Pulmonary artery endothelial cell (primary cell): ENCODE data around the gene B4GALNT4. TPM values are rescaled to one million over a fixed set of nuclear protein-coding genes. Genes with fewer than 3 reads are reported as not detected.
"Not testable (repeated sequence)": the region's sequence is repeated elsewhere in the genome, so short reads cannot be mapped to it uniquely, and the experiment has no call there.

Experiments
- DNase-seq: peaks from one replicate; pipeline ENCODE4 v3.0.0-alpha.2; 2011; ENCODE audit warnings: low read depth, low spot score
- total RNA-seq: library from RNA; depleted of rRNA; stranded (reverse); fragments of >200 nt; gene quantifications from 2 replicates; pipeline ENCODE4 v1.2.3, GENCODE V29; 2014

The B4GALNT4 gene
- total RNA-seq, 1 donor from 2014 or later = 1.5 TPM

GRCh38 chr11:357582-357981 lies 11.7 kb upstream of the B4GALNT4 start:
- DNase-seq = no peak

DNA sequence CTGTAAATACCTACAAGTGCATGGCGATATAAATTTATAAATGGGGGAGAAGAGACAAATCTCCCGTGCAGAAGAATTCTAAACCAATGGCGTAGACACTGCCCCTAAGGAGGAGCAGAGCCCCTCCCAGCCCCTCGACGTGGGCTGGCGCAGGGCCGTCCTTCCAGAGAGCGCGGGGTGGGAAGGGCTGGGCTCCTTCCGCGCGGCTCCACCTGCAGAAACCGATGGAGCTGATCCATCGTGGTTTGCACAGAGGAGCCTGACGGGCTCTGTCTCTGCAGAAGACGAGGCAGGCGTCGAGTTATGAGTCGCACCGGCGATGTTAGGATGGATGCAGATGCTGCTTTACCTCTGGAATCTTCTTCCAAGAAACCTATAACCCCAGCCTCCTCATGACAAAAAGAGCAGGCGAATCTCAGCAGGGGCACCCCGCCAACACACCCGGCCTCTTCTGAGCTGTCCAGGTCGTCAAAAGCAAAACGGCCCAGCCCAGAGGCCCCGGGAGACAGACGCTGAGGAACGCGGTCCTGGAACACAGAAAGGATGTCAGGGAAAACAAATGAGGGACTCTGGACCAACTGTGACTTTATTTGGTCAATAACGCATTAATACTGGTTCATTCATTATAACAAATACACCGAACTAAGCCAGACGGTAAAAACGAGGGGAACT lies 11.0 kb upstream of the B4GALNT4 start:
- no peak for DNase-seq

DNA sequence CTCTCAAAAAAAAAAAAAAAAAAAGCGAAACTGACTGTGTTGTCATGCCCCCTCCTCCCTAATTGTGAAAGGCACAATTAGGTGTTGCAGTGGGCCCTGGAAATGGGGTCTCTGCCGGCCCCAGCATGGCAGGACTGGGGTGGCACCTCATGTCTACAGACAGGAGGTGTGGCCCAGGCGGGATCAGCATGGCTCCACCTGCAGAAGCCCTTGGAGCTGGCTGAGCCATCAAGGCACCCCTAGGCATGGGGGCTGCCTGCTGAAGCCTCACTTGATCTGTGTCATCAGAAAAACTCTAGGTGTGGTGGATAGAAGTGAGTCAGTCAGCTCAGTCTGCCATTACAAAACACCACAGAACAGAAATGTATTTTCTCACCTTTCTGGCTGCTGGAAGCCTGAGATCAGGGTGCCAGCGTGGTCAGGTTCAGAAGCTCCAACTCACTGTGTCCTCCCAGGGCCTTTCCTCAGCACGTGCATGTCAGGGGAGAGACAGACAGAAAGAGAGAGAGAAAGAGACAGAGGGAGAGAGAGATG lies 10.1 kb upstream of the B4GALNT4 start:
- no peak for DNase-seq

GRCh38 chr11:360326-361280 lies 8.7 kb upstream of the B4GALNT4 start:
- DNase-seq = no peak

DNA sequence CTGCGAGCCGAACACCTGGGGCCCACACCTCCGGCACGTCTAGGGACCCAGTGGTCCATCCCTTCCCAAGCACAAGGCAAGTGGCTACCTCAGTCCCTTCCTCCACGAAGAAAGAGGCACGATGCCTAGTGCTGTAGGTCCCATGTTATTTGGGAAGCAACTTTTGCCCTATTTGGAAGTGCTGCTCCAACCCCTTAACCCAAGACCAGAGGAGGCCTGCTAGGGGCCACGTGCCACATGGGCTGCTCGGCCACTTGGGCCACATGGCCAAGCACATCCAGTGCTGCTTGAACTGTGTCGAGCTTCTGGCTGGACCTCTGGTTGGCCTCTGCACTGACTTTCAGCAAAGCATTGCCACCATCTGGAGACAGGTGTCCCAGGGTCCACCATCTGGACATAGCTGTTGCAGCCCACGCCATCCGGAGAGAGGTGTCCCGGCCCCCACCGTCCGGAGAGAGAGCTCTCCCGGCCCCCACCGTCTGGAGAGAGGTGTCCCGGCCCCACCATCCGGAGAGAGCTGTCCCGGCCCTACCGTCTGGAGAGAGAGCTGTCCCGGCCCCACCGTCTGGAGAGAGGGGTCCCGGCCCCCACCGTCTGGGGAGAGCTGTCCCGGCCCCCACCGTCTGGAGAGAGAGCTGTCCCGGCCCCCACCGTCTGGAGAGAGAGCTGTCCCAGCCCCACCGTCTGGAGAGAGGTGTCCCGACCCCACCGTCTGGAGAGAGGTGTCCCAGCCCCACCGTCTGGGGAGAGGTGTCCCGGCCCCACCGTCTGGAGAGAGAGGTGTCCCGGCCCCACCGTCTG lies 6.5 kb upstream of the B4GALNT4 start:
- no peak for DNase-seq

GRCh38 chr11:363443-363805 lies 5.9 kb upstream of the B4GALNT4 start:
- not testable (repeated sequence) for DNase-seq

DNA sequence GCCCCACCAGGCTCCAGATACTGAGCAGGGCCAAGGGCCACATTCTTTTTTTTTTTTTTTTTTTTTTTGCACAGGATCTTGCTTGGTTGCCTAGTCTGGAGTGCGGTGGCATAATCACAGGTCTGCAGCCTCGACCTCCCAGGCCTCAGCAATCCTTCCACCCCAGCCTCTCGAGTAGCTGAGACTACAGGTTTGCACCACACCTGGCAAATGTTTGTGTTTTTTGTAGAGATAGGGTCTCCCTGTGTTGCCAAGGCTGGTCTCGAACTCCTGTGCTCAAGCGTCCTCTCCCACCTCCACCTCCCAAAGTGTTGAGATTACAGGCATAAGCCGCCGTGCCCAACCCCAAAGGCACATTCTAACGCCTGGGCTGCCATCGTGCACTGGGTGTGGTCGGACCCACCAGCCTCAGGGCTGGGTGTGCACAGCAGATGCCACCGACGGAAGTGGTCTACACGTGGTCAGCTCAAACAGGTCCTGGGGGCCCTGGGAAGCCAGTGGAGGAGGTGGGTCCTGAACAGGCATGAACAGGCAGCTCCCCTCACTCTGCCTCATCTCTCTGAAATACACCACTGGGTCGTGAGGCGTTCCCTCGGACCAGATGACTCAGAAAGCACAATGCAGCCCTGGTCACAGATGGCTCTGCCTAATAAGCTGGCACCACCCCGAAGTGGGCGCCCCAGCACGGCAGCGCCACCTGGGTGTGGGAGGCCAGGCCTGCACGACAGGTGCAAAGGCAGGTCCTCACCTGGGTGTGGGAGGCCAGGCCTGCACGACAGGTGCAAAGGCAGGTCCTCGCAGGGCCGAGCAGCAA lies 5.1 kb upstream of the B4GALNT4 start:
- DNase-seq = no peak

GRCh38 chr11:364991-365725 lies 4.1 kb upstream of the B4GALNT4 start:
- no peak for DNase-seq

GRCh38 chr11:365831-366230 lies 3.5 kb upstream of the B4GALNT4 start:
- DNase-seq = no peak

- DNase-seq = no peak
These were observed 1.3 kb upstream of the B4GALNT4 start for GRCh38 chr11:367956-368413.

DNA sequence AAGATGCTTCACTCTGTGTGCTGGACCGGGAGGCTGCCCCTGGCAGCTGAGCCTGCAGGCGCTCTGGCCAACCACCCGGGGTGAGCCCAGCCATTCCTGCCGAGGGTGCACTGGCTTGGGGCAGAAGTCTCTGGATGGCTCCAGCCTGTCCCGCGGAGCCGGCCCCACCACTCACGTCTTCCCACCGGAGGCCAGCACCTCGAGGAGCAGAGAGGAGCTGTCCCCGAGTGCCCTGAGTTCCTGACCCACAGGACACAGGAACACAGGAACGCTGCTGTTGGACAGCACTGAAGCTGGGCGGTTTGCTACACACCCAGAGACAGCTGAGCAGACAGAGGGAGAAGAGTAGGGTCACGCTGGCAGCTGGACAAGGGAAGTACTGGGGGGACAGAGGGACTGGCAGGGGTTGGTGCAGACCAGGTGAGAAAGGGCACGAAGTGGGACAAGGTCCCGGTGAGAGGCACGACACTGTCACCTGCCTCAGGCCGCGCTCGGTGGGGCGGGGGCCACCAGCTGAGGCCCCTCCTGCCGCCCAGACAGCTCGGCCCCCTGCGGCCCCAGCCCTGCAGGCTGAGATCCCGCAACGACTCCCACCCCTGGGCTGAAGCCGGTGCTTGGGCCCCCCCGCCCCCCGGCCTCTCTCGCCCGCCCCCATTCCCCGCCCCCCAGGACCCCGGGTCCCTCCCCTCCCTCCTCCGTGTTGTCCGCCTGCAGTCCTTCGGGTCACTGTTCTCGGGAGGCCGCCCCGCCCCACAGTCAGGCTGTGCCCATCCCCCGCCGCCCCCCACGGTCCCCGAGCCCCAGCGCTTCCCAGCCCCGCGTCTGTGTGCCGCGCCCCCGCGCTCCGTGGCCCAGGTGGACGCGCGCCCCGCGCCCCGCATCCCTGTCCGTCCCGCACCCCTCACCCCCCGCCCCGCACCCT lies 624 bp upstream of the B4GALNT4 start:
- DNase-seq = no peak

- no peak for DNase-seq
These were observed 1.0 kb downstream of the B4GALNT4 start for GRCh38 chr11:370070-370941.

DNA sequence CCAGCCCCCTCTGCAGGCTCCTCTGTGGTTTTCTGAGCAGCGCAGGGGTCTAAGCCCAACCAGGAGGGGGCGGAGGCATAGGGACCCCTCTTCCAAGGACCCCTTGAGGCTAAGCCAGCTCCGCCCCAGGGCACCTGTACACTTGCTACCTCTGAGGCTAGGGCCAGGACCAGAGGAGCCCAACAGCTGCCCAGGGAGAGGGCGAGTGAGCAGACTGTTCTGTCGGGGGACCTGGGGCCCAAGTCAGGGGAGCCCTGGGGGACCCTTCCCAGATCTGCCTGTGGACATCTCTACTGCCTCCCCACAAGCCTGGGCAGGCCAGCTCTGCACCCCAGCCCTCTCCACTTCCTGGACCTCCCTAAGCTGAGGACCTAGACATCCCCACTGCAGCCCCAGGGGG lies 1.8 kb downstream of the B4GALNT4 start:
- DNase-seq = no peak

- no peak for DNase-seq
These were observed 2.7 kb downstream of the B4GALNT4 start for GRCh38 chr11:371716-372590.

- DNase-seq = no peak
These were observed 3.8 kb downstream of the B4GALNT4 start for GRCh38 chr11:372809-373715.
